Measurements from ENCODE around the gene PATJ.

GRCh38 chr1:61952675-61953074 is 210.4 kb downstream of the PATJ start:
- no peak for TF ChIP-seq CTCF (IDR thresholded peaks at IDR 0.05)
- no peak for TF ChIP-seq POLR2A (IDR thresholded peaks at IDR 0.05)
